ENCODE measurements around the gene TTYH2.

Gene TTYH2

GRCh38 chr17:74235911-74236371 lies 22.6 kb downstream of the TTYH2 start:
- Histone ChIP-seq H3K4me1 (ENCODE audit: control insufficient read depth, insufficient read depth, low read length) (peaks cover 14% of the 10 kb centered on the region), H3K36me3 (ENCODE audit: control insufficient read depth, insufficient read depth, low read length) (no peaks in the 10 kb centered on the region), H3K4me3 (ENCODE audit: insufficient read depth, low read depth, low read length) (no peak overlapping the region), H3K9me3 (ENCODE audit: control insufficient read depth, low read length) (no peaks in the 10 kb centered on the region), H3K27ac (ENCODE audit: insufficient read depth, low read depth, low read length, poor library complexity, severe bottlenecking) (no peak overlapping the region), H3K27me3 (ENCODE audit: control insufficient read depth, insufficient read depth, low read length, poor library complexity, severe bottlenecking) (no peaks in the 10 kb centered on the region)
- WGBS, 2 experiments = 28 to 36% methylated on average over 7 of the region's 8 CpGs

GRCh38 chr17:74237321-74237720 lies 23.9 kb downstream of the TTYH2 start:
- WGBS, 2 experiments = 94 to 96% methylated on average over 12 of the region's 12 CpGs
- Histone ChIP-seq H3K9me3 (ENCODE audit: control insufficient read depth, low read length) (no peaks in the 10 kb centered on the region), H3K4me3 (ENCODE audit: insufficient read depth, low read depth, low read length) (no peak overlapping the region), H3K27ac (ENCODE audit: insufficient read depth, low read depth, low read length, poor library complexity, severe bottlenecking) (no peak overlapping the region), H3K27me3 (ENCODE audit: control insufficient read depth, insufficient read depth, low read length, poor library complexity, severe bottlenecking) (no peaks in the 10 kb centered on the region), H3K36me3 (ENCODE audit: control insufficient read depth, insufficient read depth, low read length) (no peaks in the 10 kb centered on the region), H3K4me1 (ENCODE audit: control insufficient read depth, insufficient read depth, low read length) (peaks cover 11% of the 10 kb centered on the region)

DNA sequence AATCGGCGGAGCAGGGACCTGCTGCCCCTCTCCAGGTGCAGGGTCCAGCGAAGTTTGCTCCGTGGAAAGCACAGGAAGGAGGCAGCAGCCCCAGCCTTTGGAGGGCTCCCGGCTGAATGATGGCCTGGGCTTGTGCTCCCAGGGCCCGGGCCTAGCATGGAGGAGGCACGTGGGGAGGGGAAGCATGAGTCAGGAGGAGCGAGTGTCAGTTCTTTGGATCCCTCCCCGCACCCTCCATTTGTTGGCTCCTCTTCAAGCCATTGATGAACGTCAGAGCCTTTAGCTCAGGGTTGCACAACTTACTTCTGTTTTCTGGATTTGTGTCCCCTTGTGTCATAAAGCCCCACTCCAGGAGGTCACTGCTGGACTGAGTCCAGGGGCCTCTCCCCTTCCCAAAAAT lies 25.8 kb downstream of the TTYH2 start:
- no peaks in the 10 kb centered on the region for H3K36me3 ChIP-seq (ENCODE audit: control insufficient read depth, insufficient read depth, low read length)
- H3K27ac ChIP-seq (ENCODE audit: insufficient read depth, low read depth, low read length, poor library complexity, severe bottlenecking) = no peak overlapping the region
- no peak overlapping the region for H3K4me3 ChIP-seq (ENCODE audit: insufficient read depth, low read depth, low read length)
- H3K27me3 ChIP-seq (ENCODE audit: control insufficient read depth, insufficient read depth, low read length, poor library complexity, severe bottlenecking) = no peaks in the 10 kb centered on the region
- peaks cover 11% of the 10 kb centered on the region for H3K4me1 ChIP-seq (ENCODE audit: control insufficient read depth, insufficient read depth, low read length)
- no peaks in the 10 kb centered on the region for H3K9me3 ChIP-seq (ENCODE audit: control insufficient read depth, low read length)
- WGBS, 2 experiments = 77 to 78% methylated on average over 10 of the region's 10 CpGs

DNA sequence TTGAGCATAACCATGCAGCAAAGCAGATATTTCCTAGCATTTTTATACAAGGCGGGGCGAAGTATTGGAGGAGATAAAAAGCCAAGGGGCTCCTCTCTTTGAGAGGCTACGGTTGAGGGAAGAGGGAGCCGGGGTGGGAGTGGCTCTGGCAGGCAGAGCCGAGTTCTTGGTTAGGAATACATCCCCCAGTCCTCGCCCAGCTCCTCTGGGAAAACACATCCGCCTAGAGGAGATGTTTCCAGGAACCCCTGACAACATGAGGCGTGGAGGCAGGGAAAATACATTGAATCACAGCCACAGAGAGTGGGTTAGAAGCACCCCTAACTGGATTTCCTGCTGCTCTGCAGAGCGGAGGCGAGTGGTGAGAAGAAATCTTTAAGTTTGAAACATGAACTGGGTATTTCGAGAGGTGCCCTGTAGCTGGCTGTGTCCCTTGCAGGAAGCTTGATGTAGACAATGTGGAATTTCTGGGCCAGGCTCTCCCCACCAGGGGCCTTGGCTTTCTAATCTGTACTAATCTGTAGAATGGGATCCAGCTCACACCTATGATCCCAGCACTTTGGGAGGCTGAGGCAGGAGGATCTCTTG lies 27.3 kb downstream of the TTYH2 start:
- Histone ChIP-seq H3K27ac (ENCODE audit: insufficient read depth, low read depth, low read length, poor library complexity, severe bottlenecking) (no peak overlapping the region), H3K27me3 (ENCODE audit: control insufficient read depth, insufficient read depth, low read length, poor library complexity, severe bottlenecking) (no peaks in the 10 kb centered on the region), H3K9me3 (ENCODE audit: control insufficient read depth, low read length) (no peaks in the 10 kb centered on the region), H3K4me3 (ENCODE audit: insufficient read depth, low read depth, low read length) (no peak overlapping the region), H3K4me1 (ENCODE audit: control insufficient read depth, insufficient read depth, low read length) (peaks cover 20% of the 10 kb centered on the region), H3K36me3 (ENCODE audit: control insufficient read depth, insufficient read depth, low read length) (no peaks in the 10 kb centered on the region)
- 71 to 77% methylated on average over 11 of the region's 11 CpGs for WGBS, 2 experiments

DNA sequence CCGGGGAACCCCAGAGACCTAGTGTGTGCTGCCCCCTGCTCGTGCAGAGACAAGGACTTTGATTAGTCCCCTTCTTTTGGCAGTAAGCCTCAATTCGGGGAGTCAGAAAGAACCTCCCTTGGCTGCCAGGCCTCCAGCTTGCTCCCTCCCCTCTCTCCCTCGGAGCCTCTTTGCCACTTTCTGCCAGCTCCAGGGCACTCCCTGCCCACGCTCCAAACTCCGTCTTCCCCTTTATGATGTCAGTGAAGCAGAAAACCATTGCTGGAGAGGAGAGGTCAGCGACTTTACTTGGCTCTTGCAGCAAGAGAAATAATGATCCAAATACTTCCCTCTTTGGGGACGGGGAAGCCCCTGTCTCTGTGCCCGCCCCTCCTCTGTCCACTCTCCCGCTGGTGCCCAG lies 28.1 kb downstream of the TTYH2 start:
- peaks cover 25% of the 10 kb centered on the region for H3K4me1 ChIP-seq (ENCODE audit: control insufficient read depth, insufficient read depth, low read length)
- H3K27me3 ChIP-seq (ENCODE audit: control insufficient read depth, insufficient read depth, low read length, poor library complexity, severe bottlenecking) = no peaks in the 10 kb centered on the region
- 90 to 91% methylated on average over 10 of the region's 10 CpGs for WGBS, 2 experiments
- H3K27ac ChIP-seq (ENCODE audit: insufficient read depth, low read depth, low read length, poor library complexity, severe bottlenecking) = no peak overlapping the region
- no peak overlapping the region for H3K4me3 ChIP-seq (ENCODE audit: insufficient read depth, low read depth, low read length)
- no peaks in the 10 kb centered on the region for H3K36me3 ChIP-seq (ENCODE audit: control insufficient read depth, insufficient read depth, low read length)
- no peaks in the 10 kb centered on the region for H3K9me3 ChIP-seq (ENCODE audit: control insufficient read depth, low read length)

GRCh38 chr17:74241847-74242246 lies 28.5 kb downstream of the TTYH2 start:
- H3K4me1 ChIP-seq (ENCODE audit: control insufficient read depth, insufficient read depth, low read length) = peaks cover 25% of the 10 kb centered on the region
- no peak overlapping the region for H3K27ac ChIP-seq (ENCODE audit: insufficient read depth, low read depth, low read length, poor library complexity, severe bottlenecking)
- WGBS, 2 experiments = 91 to 93% methylated on average over 2 of the region's 2 CpGs
- no peaks in the 10 kb centered on the region for H3K9me3 ChIP-seq (ENCODE audit: control insufficient read depth, low read length)
- H3K4me3 ChIP-seq (ENCODE audit: insufficient read depth, low read depth, low read length) = no peak overlapping the region
- H3K36me3 ChIP-seq (ENCODE audit: control insufficient read depth, insufficient read depth, low read length) = no peaks in the 10 kb centered on the region
- H3K27me3 ChIP-seq (ENCODE audit: control insufficient read depth, insufficient read depth, low read length, poor library complexity, severe bottlenecking) = no peaks in the 10 kb centered on the region

- no peaks in the 10 kb centered on the region for H3K9me3 ChIP-seq (ENCODE audit: control insufficient read depth, low read length)
- no peak overlapping the region for H3K27ac ChIP-seq (ENCODE audit: insufficient read depth, low read depth, low read length, poor library complexity, severe bottlenecking)
- no peaks in the 10 kb centered on the region for H3K27me3 ChIP-seq (ENCODE audit: control insufficient read depth, insufficient read depth, low read length, poor library complexity, severe bottlenecking)
- peaks cover 25% of the 10 kb centered on the region for H3K4me1 ChIP-seq (ENCODE audit: control insufficient read depth, insufficient read depth, low read length)
- H3K36me3 ChIP-seq (ENCODE audit: control insufficient read depth, insufficient read depth, low read length) = no peaks in the 10 kb centered on the region
- WGBS, 2 experiments = 91% methylated on average over 13 of the region's 13 CpGs
- no peak overlapping the region for H3K4me3 ChIP-seq (ENCODE audit: insufficient read depth, low read depth, low read length)
Observed at GRCh38 chr17:74243013-74243755, 29.8 kb downstream of the TTYH2 start.

DNA sequence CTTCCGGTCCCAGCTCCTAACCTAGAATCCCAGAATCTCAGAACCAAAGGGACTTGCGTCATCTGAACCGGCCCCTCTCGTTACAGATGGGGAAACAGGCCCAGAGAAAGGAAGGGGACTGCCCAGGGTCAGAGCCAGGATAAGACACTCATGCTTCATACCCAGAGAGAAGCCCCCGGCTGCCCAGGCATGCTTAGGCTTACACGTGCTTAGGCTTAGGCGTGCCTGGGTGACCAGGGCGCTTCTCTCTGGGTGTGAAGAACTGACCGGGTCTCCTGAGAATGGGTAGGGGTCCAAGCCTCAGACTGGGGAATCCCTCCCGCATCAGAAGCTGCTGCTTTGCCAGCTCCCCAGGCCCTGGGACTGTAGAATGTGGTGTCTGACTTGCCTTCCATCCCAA lies 30.8 kb downstream of the TTYH2 start:
- H3K36me3 ChIP-seq (ENCODE audit: control insufficient read depth, insufficient read depth, low read length) = no peaks in the 10 kb centered on the region
- H3K4me3 ChIP-seq (ENCODE audit: insufficient read depth, low read depth, low read length) = no peak overlapping the region
- no peaks in the 10 kb centered on the region for H3K27me3 ChIP-seq (ENCODE audit: control insufficient read depth, insufficient read depth, low read length, poor library complexity, severe bottlenecking)
- H3K9me3 ChIP-seq (ENCODE audit: control insufficient read depth, low read length) = no peaks in the 10 kb centered on the region
- H3K27ac ChIP-seq (ENCODE audit: insufficient read depth, low read depth, low read length, poor library complexity, severe bottlenecking) = no peak overlapping the region
- peaks cover 25% of the 10 kb centered on the region for H3K4me1 ChIP-seq (ENCODE audit: control insufficient read depth, insufficient read depth, low read length)
- WGBS, 2 experiments = 94% methylated on average over 10 of the region's 10 CpGs

DNA sequence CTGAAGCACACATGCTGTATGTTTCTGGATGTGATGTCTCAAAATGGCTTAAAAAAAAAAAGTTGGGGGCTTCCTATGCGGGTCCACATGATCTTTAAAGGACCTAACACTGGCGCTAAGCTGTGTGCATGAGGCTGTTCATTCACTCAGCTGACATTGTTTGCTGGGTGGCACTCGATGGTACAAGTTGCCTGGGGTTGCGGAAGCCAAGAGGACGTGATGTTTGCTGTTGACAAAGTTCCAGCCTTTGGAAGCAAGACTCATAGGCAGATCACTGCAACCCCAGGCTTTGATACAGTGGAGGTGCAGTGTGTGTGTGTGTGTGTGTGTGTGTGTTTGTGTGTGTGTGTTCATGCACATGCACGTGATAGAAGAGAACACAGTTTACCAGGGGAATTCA lies 31.2 kb downstream of the TTYH2 start:
- Histone ChIP-seq H3K9me3 (ENCODE audit: control insufficient read depth, low read length) (no peaks in the 10 kb centered on the region), H3K27ac (ENCODE audit: insufficient read depth, low read depth, low read length, poor library complexity, severe bottlenecking) (no peak overlapping the region), H3K27me3 (ENCODE audit: control insufficient read depth, insufficient read depth, low read length, poor library complexity, severe bottlenecking) (no peaks in the 10 kb centered on the region), H3K4me3 (ENCODE audit: insufficient read depth, low read depth, low read length) (no peak overlapping the region), H3K4me1 (ENCODE audit: control insufficient read depth, insufficient read depth, low read length) (peaks cover 24% of the 10 kb centered on the region), H3K36me3 (ENCODE audit: control insufficient read depth, insufficient read depth, low read length) (no peaks in the 10 kb centered on the region)
- 84 to 92% methylated on average over 6 of the region's 6 CpGs for WGBS, 2 experiments

DNA sequence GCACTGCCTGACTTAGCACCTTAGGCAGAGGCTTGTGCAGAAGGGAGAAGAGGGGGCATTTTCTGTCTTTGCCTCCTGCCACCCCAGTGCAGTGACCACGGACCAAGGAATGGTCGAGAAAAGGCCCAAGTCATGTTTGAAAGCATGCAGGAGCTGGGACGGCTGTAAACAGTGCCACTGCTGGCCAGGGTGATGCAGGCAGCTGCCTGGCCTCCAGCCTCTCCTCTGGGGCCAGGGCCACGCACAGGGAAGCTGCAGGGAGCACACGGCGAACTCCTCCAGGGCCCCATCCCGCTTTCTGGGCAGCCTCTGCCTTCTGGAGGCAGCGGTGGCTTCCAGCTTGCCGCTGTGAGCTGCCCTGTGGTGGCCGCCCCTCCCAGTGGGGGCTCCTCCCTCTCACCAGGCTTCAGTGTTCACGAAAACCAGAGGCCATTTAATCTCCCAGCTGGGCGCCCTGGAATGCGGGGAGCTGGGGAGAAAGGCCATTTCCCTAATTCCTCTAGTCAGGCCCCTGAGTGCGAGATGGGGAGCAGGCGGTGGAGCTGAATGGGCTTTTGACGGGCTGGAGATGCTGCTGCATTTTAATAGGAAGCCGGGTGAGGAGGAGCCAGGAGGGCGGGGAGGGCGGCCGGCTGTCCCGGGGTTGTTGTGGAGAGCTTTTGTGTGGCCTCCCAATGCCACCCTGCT lies 31.9 kb downstream of the TTYH2 start:
- Histone ChIP-seq H3K36me3 (ENCODE audit: control insufficient read depth, insufficient read depth, low read length) (no peaks in the 10 kb centered on the region), H3K27me3 (ENCODE audit: control insufficient read depth, insufficient read depth, low read length, poor library complexity, severe bottlenecking) (no peaks in the 10 kb centered on the region), H3K4me3 (ENCODE audit: insufficient read depth, low read depth, low read length) (no peak overlapping the region), H3K27ac (ENCODE audit: insufficient read depth, low read depth, low read length, poor library complexity, severe bottlenecking) (peak overlapping the region; percentile 47), H3K4me1 (ENCODE audit: control insufficient read depth, insufficient read depth, low read length) (peaks cover 23% of the 10 kb centered on the region), H3K9me3 (ENCODE audit: control insufficient read depth, low read length) (no peaks in the 10 kb centered on the region)
- 3% methylated on average over 21 of the region's 21 CpGs for WGBS, 2 experiments
